ENCODE results near the gene LUC7L.

The LUC7L gene

GRCh38 chr16:185691-186090, 43.6 kb downstream of the LUC7L start:
- no peak for TF ChIP-seq CTCF (conservative IDR thresholded peaks at IDR 0.05; ENCODE audit: low read depth, low read length)
- DNase-seq (ENCODE audit: low read depth) = no peak
- no peak overlapping the region for H3K4me3 ChIP-seq (ENCODE audit: low read depth, low read length)

- H3K4me3 ChIP-seq (ENCODE audit: low read depth, low read length) = no peak overlapping the region
- no peak for DNase-seq (ENCODE audit: low read depth)
- TF ChIP-seq CTCF (conservative IDR thresholded peaks at IDR 0.05; ENCODE audit: low read depth, low read length) = no peak
Measured at GRCh38 chr16:185213-185612, 44.0 kb downstream of the LUC7L start.

- DNase-seq (ENCODE audit: low read depth) = no peak
- TF ChIP-seq CTCF (conservative IDR thresholded peaks at IDR 0.05; ENCODE audit: low read depth, low read length) = no peak
- H3K4me3 ChIP-seq (ENCODE audit: low read depth, low read length) = no peak overlapping the region
Measured at GRCh38 chr16:183005-183404, 46.2 kb downstream of the LUC7L start.

GRCh38 chr16:181565-182021, 47.7 kb downstream of the LUC7L start:
- no peak overlapping the region for H3K4me3 ChIP-seq (ENCODE audit: low read depth, low read length)
- TF ChIP-seq CTCF (conservative IDR thresholded peaks at IDR 0.05; ENCODE audit: low read depth, low read length) = peak; percentile 79
- DNase-seq (ENCODE audit: low read depth) = peak; percentile 20

GRCh38 chr16:180681-181564, 48.3 kb downstream of the LUC7L start:
- peak overlapping the region; percentile 29 for H3K4me3 ChIP-seq (ENCODE audit: low read depth, low read length)
- DNase-seq (ENCODE audit: low read depth) = peak; percentile 68
- peak; percentile 10 for TF ChIP-seq CTCF (conservative IDR thresholded peaks at IDR 0.05; ENCODE audit: low read depth, low read length)

- peak within 1 kb of the TSS; percentile 29 for H3K4me3 ChIP-seq (ENCODE audit: low read depth, low read length)
- peak; percentile 13 for DNase-seq (ENCODE audit: low read depth)
- no peak for TF ChIP-seq CTCF (conservative IDR thresholded peaks at IDR 0.05; ENCODE audit: low read depth, low read length)
Measured at GRCh38 chr16:180101-180675, 49.1 kb downstream of the LUC7L start, which contains the start of gene HBQ1. Gene HBQ1 (plus strand): TSS chr16:180459. CDS start chr16:180487, 28 bp downstream.
